HCT116 (cell line): Measurements from ENCODE around the gene C11orf42.

ENCODE experiments used
- ATF3 ChIP-seq: IDR thresholded peaks from 2 replicates; pipeline ENCODE4 v1.6.1; 2012
- EGR1 ChIP-seq: IDR thresholded peaks from 2 replicates; pipeline ENCODE4 v1.6.1; 2012; ENCODE audit warnings: low read depth
- ELF1 ChIP-seq: IDR thresholded peaks from 2 replicates; pipeline ENCODE4 v1.6.1; 2012; ENCODE audit warnings: low read depth, borderline replicate concordance
- POLR2A ChIP-seq: IDR thresholded peaks from 2 replicates; pipeline ENCODE4 v1.7.0; 2011; ENCODE audit warnings: borderline replicate concordance; ENCODE audit not compliant: insufficient read depth, insufficient read length; ENCODE audit errors: extremely low read depth
- POLR2AphosphoS5 ChIP-seq: IDR thresholded peaks from 2 replicates; pipeline ENCODE4 v1.6.1; 2011; ENCODE audit warnings: mild to moderate bottlenecking, low read depth, low read length, moderate library complexity
- REST ChIP-seq: IDR thresholded peaks from 2 replicates; pipeline ENCODE4 v1.6.1; 2012; ENCODE audit warnings: low read depth
- SIN3A ChIP-seq: IDR thresholded peaks from 2 replicates; pipeline ENCODE4 v1.6.1; 2012; ENCODE audit warnings: low read depth
- SP1 ChIP-seq: IDR thresholded peaks from 2 replicates; pipeline ENCODE4 v1.6.1; 2012; ENCODE audit warnings: low read depth
- TCF7L2 ChIP-seq: IDR thresholded peaks from 2 replicates; pipeline ENCODE4 v1.7.0; 2011; ENCODE audit warnings: borderline replicate concordance, inconsistent platforms; ENCODE audit not compliant: insufficient read depth, insufficient read length; ENCODE audit errors: extremely low read depth
- YY1 ChIP-seq: IDR thresholded peaks from 2 replicates; pipeline ENCODE4 v1.6.1; 2011; ENCODE audit warnings: low read length, low read depth, moderate library complexity, mild to moderate bottlenecking; ENCODE audit not compliant: insufficient replicate concordance; ENCODE audit errors: extremely low read depth
- TF ChIP-seq, protein P1 (sequence below), 3 experiments: fragments of 200-600 bp in 1 of 3; sonication (generic) in 1 of 3; IDR thresholded peaks in 2 of 3; conservative IDR thresholded peaks in 1 of 3; 2 replicates each; pipeline ENCODE4 v1.5.1; 2012 to 2017; ENCODE audit warnings: low read depth in 2 of 3, low read length in 2 of 3, antibody characterized with exemption in 1 of 3, borderline replicate concordance in 1 of 3, control low read depth in 1 of 3, mild to moderate bottlenecking in 1 of 3, mixed read lengths in 1 of 3, mixed run types in 1 of 3, moderate library complexity in 1 of 3; ENCODE audit not compliant: insufficient read depth in 1 of 3

GRCh38 chr11:6200975-6201374 is 4.4 kb upstream of the C11orf42 start:
- TF ChIP-seq, protein P1, sequence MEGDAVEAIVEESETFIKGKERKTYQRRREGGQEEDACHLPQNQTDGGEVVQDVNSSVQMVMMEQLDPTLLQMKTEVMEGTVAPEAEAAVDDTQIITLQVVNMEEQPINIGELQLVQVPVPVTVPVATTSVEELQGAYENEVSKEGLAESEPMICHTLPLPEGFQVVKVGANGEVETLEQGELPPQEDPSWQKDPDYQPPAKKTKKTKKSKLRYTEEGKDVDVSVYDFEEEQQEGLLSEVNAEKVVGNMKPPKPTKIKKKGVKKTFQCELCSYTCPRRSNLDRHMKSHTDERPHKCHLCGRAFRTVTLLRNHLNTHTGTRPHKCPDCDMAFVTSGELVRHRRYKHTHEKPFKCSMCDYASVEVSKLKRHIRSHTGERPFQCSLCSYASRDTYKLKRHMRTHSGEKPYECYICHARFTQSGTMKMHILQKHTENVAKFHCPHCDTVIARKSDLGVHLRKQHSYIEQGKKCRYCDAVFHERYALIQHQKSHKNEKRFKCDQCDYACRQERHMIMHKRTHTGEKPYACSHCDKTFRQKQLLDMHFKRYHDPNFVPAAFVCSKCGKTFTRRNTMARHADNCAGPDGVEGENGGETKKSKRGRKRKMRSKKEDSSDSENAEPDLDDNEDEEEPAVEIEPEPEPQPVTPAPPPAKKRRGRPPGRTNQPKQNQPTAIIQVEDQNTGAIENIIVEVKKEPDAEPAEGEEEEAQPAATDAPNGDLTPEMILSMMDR (IDR thresholded peaks at IDR 0.05 in 2 of 3, conservative IDR thresholded peaks at IDR 0.05 in 1 of 3; ENCODE audit: borderline replicate concordance in 1 of 3, insufficient read depth in 1 of 3, low read depth in 2 of 3, low read length in 2 of 3): no peak
- no peak for TF ChIP-seq SIN3A
- no peak for TF ChIP-seq ATF3
- TF ChIP-seq POLR2A: no peak
- no peak for TF ChIP-seq SP1
- TF ChIP-seq REST: no peak
- TF ChIP-seq POLR2AphosphoS5: no peak
- no peak for TF ChIP-seq TCF7L2
- TF ChIP-seq YY1: no peak
- TF ChIP-seq ELF1: no peak
- no peak for TF ChIP-seq EGR1
